ENCODE results near the gene MRPL20. TPM values are rescaled to one million over a fixed set of nuclear protein-coding genes. Genes with fewer than 3 reads are reported as not detected.
"Not testable (repeated sequence)": the region's sequence is repeated elsewhere in the genome, so short reads cannot be mapped to it uniquely, and the experiment has no call there.

Gene MRPL20
- total RNA-seq, 2 experiments from 2014 or later: 103 to 107 TPM

GRCh38 chr1:1428967-1429366 lies 21.9 kb upstream of the MRPL20 start:
- DNase-seq; H3K9me3 Mint-ChIP-seq; intact Hi-C loops (cut with micrococcal nuclease); H3K36me3 Mint-ChIP-seq (ENCODE audit: low read depth); H3K4me3 Mint-ChIP-seq; H3K27ac Mint-ChIP-seq; H3K4me1 Mint-ChIP-seq (ENCODE audit: low read depth): not testable (repeated sequence)
- CTCF ChIA-PET: interaction anchor here (2.4 kb wide), 1 partner anchor 12 kb away, joined by 11 read pairs; no protein-coding TSS in a partner anchor
- H3K27me3 Mint-ChIP-seq (ENCODE audit: low read depth): peaks cover 30% of the 10 kb centered on the region

- DNase-seq: no peak
- CTCF ChIA-PET: interaction anchor here (2.4 kb wide), 1 partner anchor 13 kb away, joined by 11 read pairs; no protein-coding TSS in a partner anchor
- peaks cover 30% of the 10 kb centered on the region for H3K27me3 Mint-ChIP-seq (ENCODE audit: low read depth)
- H3K36me3 Mint-ChIP-seq (ENCODE audit: low read depth): no peaks in the 10 kb centered on the region
- H3K4me1 Mint-ChIP-seq (ENCODE audit: low read depth): peaks cover 6% of the 10 kb centered on the region
- H3K27ac Mint-ChIP-seq: no peak overlapping the region
- no peak overlapping the region for H3K4me3 Mint-ChIP-seq
- no peaks in the 10 kb centered on the region for H3K9me3 Mint-ChIP-seq
- intact Hi-C loops (cut with micrococcal nuclease): no loop called here
These were observed 21.1 kb upstream of the MRPL20 start for GRCh38 chr1:1428174-1428573.

GRCh38 chr1:1427820-1428148 lies 20.7 kb upstream of the MRPL20 start:
- Mint-ChIP-seq H3K36me3 (ENCODE audit: low read depth) (no peaks in the 10 kb centered on the region), H3K9me3 (no peaks in the 10 kb centered on the region), H3K27me3 (ENCODE audit: low read depth) (peaks cover 31% of the 10 kb centered on the region), H3K27ac (no peak overlapping the region), H3K4me3 (no peak overlapping the region), H3K4me1 (ENCODE audit: low read depth) (peaks cover 6% of the 10 kb centered on the region)
- intact Hi-C loops (cut with micrococcal nuclease): no loop called here
- no peak for DNase-seq
- CTCF ChIA-PET: interaction anchor here (2.4 kb wide), 1 partner anchor 13 kb away, joined by 11 read pairs; no protein-coding TSS in a partner anchor

- CTCF ChIA-PET: no interaction called here
- H3K9me3 Mint-ChIP-seq: no peaks in the 10 kb centered on the region
These were observed 20.2 kb upstream of the MRPL20 start for GRCh38 chr1:1427106-1427819.

GRCh38 chr1:1426496-1427105 lies 19.5 kb upstream of the MRPL20 start:
- CTCF ChIA-PET: no interaction called here
- intact Hi-C loops (cut with micrococcal nuclease): no loop called here
- Mint-ChIP-seq H3K27me3 (ENCODE audit: low read depth) (peaks cover 35% of the 10 kb centered on the region), H3K36me3 (ENCODE audit: low read depth) (no peaks in the 10 kb centered on the region), H3K27ac (no peak overlapping the region), H3K9me3 (no peaks in the 10 kb centered on the region), H3K4me1 (ENCODE audit: low read depth) (peaks cover 6% of the 10 kb centered on the region), H3K4me3 (no peak overlapping the region)
- DNase-seq: no peak

More at GRCh38 chr1:1427106-1427819, 20.2 kb upstream of the MRPL20 start:
- H3K36me3 Mint-ChIP-seq (ENCODE audit: low read depth): no peaks in the 10 kb centered on the region
- H3K27ac Mint-ChIP-seq: no peak overlapping the region
- peaks cover 6% of the 10 kb centered on the region for H3K4me1 Mint-ChIP-seq (ENCODE audit: low read depth)
- DNase-seq: no peak
- peaks cover 32% of the 10 kb centered on the region for H3K27me3 Mint-ChIP-seq (ENCODE audit: low read depth)
- intact Hi-C loops (cut with micrococcal nuclease): no loop called here
- no peak overlapping the region for H3K4me3 Mint-ChIP-seq

GRCh38 chr1:1425753-1426495 lies 18.8 kb upstream of the MRPL20 start:
- Mint-ChIP-seq H3K4me1 (ENCODE audit: low read depth) (peaks cover 6% of the 10 kb centered on the region), H3K9me3 (no peaks in the 10 kb centered on the region), H3K36me3 (ENCODE audit: low read depth) (no peaks in the 10 kb centered on the region), H3K4me3 (no peak overlapping the region), H3K27me3 (ENCODE audit: low read depth) (peaks cover 36% of the 10 kb centered on the region), H3K27ac (no peak overlapping the region)
- intact Hi-C loops (cut with micrococcal nuclease): no loop called here
- CTCF ChIA-PET: no interaction called here
- no peak for DNase-seq

GRCh38 chr1:1425426-1425752 lies 18.3 kb upstream of the MRPL20 start:
- no peaks in the 10 kb centered on the region for H3K36me3 Mint-ChIP-seq (ENCODE audit: low read depth)
- H3K27me3 Mint-ChIP-seq (ENCODE audit: low read depth): peaks cover 36% of the 10 kb centered on the region
- no peaks in the 10 kb centered on the region for H3K9me3 Mint-ChIP-seq
- H3K4me1 Mint-ChIP-seq (ENCODE audit: low read depth): peaks cover 6% of the 10 kb centered on the region
- DNase-seq: no peak
- no peak overlapping the region for H3K27ac Mint-ChIP-seq
- CTCF ChIA-PET: no interaction called here
- no peak overlapping the region for H3K4me3 Mint-ChIP-seq
- intact Hi-C loops (cut with micrococcal nuclease): no loop called here

GRCh38 chr1:1424707-1425106 lies 17.6 kb upstream of the MRPL20 start:
- CTCF ChIA-PET: interaction anchor here (0.5 kb wide), 1 partner anchor 86 kb away, joined by 3 read pairs; no protein-coding TSS in a partner anchor
- Mint-ChIP-seq H3K36me3 (ENCODE audit: low read depth) (no peaks in the 10 kb centered on the region), H3K4me3 (no peak overlapping the region), H3K9me3 (no peaks in the 10 kb centered on the region), H3K4me1 (ENCODE audit: low read depth) (peaks cover 6% of the 10 kb centered on the region), H3K27me3 (ENCODE audit: low read depth) (peaks cover 32% of the 10 kb centered on the region), H3K27ac (no peak overlapping the region)
- DNase-seq: no peak
- intact Hi-C loops (cut with micrococcal nuclease): no loop called here

- no peaks in the 10 kb centered on the region for H3K36me3 Mint-ChIP-seq (ENCODE audit: low read depth)
- no peak overlapping the region for H3K4me3 Mint-ChIP-seq
- no peak overlapping the region for H3K27ac Mint-ChIP-seq
- peaks cover 24% of the 10 kb centered on the region for H3K27me3 Mint-ChIP-seq (ENCODE audit: low read depth)
- no peaks in the 10 kb centered on the region for H3K9me3 Mint-ChIP-seq
- peaks cover 7% of the 10 kb centered on the region for H3K4me1 Mint-ChIP-seq (ENCODE audit: low read depth)
- intact Hi-C loops (cut with micrococcal nuclease): no loop called here
- no peak for DNase-seq
- CTCF ChIA-PET: no interaction called here
These were observed 16.1 kb upstream of the MRPL20 start for GRCh38 chr1:1423245-1423597.

- DNase-seq: no peak
- Mint-ChIP-seq H3K27me3 (ENCODE audit: low read depth) (peaks cover 24% of the 10 kb centered on the region), H3K36me3 (ENCODE audit: low read depth) (no peaks in the 10 kb centered on the region), H3K4me3 (no peak overlapping the region), H3K27ac (no peak overlapping the region), H3K4me1 (ENCODE audit: low read depth) (peaks cover 11% of the 10 kb centered on the region), H3K9me3 (no peaks in the 10 kb centered on the region)
- intact Hi-C loops (cut with micrococcal nuclease): no loop called here
- CTCF ChIA-PET: no interaction called here
These were observed 15.6 kb upstream of the MRPL20 start for GRCh38 chr1:1422465-1423244.

- CTCF ChIA-PET: no interaction called here
- Mint-ChIP-seq H3K4me1 (ENCODE audit: low read depth) (peaks cover 14% of the 10 kb centered on the region), H3K4me3 (no peak overlapping the region), H3K9me3 (no peaks in the 10 kb centered on the region), H3K36me3 (ENCODE audit: low read depth) (no peaks in the 10 kb centered on the region), H3K27me3 (ENCODE audit: low read depth) (peaks cover 24% of the 10 kb centered on the region), H3K27ac (no peak overlapping the region)
- intact Hi-C loops (cut with micrococcal nuclease): no loop called here
- no peak for DNase-seq
These were observed 14.9 kb upstream of the MRPL20 start for GRCh38 chr1:1421907-1422464.
